T-helper 2 cell (primary cell): ENCODE results near the gene MRGPRE.

Experiments used
- DNase-seq, 5 experiments: peaks; one replicate each; pipeline versions ENCODE4 v3.0.0 to v3.0.0-alpha.2; 2012 to 2022

Gene MRGPRE

DNA sequence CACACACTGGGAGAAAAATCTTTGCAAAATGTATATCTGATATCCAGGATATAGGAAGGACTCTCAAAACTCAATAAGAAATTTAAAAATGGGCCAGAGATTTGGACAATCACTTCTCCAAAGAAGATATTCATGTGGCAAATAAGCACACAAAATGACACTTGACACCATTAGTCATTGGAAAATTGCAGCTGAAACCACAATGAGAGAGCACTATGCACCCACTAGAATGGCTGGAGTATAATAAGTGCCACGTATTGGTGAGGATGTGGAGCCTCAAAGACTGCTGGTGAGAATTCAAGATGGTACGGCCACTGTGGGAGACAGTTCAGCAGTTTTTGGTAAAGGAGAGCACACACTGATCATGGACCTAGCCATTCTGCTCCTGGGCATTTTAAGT lies 54.3 kb downstream of the MRGPRE start:
- DNase-seq, result no peak
